Femur (tissue), 1 donor: ENCODE data around the gene UBE2R2.
"Not testable (repeated sequence)": the region's sequence is repeated elsewhere in the genome, so short reads cannot be mapped to it uniquely, and the experiment has no call there.

Source experiments
- DNase-seq: peaks from one replicate; pipeline ENCODE4 v3.0.0-alpha.2; 2017

Gene UBE2R2

DNA sequence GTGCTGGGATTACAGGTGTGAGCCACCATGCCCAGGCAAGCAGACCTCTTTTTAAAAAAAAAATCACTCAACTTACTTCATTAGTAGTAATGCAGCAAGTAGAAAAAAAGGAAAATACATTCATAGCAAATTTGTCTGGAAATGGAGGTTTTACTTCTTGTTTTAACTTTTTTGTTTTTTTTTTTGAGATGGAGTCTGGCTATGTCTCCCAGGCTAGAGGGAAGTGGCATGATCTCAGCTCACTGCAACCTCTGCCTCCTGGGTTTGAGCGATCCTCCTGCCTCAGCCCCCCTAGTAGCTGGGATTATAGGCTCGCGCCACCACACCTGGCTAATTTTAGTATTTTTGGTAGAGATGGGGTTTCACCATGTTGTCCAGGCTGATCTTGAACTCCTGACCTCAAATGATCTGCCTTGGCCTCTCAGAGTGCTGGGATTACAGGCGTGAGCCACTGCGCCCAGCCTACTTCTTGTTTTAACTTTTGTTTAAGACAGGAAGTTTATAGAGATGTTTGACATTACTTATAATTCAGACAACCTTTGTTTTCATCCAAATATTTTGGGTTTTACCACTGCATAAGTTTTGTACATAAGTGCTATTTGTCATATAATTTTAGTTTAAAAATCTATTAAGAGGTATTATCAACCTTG is 26.5 kb downstream of the UBE2R2 start:
- no peak for DNase-seq

DNA sequence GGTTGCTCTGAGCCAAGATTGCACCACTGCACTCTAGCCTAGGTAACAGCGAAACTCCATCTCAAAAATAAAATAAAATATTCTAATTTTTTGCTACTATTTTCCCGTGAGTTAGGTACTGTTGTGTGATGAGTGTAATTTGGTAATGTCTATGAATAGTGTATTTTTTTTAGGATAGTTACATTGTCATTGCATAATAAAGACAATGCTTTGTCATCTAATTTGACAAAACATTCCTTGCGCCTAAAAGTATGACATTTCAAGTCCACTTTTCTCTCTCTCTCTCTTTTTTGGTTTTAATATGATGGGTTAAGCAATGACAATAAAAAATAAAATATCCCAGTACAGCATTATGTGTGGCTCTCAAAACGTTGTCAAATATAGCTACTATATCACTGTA is 29.3 kb downstream of the UBE2R2 start:
- no peak for DNase-seq

DNA sequence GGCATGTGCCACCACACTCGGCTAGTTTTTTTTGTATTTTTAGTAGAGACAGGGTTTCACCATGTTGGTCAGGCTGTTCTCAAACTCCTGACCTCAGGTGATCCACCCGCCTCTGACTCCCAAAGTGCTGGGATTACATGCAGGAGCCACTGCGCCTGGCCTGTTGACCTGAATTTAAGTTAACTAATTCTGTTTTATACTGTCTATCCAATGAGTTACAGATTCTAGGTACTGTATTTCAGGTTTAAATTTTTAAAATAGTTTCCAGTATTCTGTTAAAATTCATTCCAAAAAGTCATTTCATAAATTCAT is 30.9 kb downstream of the UBE2R2 start:
- DNase-seq = not testable (repeated sequence)

DNA sequence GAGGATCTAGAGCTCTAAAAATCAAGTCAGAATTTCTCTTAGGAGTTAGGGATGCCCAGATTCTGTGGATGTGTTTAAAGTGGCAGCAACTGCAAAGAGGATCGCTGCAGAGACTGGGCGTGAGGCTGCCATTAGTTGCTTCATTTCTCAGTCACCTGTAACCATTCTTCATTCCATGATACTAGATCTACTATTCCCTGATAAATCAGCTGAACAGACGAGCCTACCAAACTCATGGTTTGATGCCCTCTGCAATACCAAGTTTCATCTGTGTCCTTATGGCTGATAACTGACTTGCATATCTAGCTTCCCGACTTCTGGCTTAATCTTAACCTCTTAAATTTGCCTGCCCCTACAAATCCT is 33.3 kb downstream of the UBE2R2 start:
- no peak for DNase-seq

DNA sequence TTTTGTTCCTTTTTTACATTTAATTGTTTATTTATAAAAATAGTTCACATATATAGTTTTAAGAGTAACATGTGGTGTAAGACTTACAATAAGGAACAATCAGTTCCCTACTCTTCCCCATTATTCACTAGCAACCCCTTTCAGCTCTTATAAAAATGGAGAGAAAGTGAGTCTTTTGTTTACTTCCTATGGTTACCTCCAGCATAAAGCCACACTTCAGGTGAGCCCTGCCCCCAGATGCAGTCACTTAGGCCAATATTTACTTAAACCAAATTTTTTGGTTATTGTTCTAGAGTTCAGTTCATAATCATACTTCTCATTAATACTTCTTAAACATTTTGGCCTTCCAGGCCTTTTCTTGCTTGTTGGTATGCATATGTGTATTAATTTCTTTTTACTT is 33.7 kb downstream of the UBE2R2 start:
- no peak for DNase-seq

DNA sequence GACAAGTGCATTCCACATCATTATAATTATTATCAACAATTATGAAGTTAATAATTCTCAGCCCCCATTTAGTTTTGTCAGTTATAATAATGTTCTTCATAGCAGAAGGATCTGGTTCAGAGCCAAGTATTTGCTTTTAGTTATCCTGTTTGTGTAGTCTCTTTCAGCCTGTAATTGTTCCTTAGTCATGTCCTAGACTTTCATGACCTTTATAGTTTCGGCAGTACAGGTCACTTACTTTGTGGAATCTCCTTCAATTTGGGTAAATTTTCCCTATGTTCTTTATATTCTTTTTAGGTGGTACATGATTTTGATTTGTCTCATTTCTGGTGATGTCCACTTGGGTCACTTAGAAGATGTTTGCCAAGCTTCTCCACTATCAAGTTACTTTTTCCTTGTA is 34.3 kb downstream of the UBE2R2 start:
- no peak for DNase-seq

DNA sequence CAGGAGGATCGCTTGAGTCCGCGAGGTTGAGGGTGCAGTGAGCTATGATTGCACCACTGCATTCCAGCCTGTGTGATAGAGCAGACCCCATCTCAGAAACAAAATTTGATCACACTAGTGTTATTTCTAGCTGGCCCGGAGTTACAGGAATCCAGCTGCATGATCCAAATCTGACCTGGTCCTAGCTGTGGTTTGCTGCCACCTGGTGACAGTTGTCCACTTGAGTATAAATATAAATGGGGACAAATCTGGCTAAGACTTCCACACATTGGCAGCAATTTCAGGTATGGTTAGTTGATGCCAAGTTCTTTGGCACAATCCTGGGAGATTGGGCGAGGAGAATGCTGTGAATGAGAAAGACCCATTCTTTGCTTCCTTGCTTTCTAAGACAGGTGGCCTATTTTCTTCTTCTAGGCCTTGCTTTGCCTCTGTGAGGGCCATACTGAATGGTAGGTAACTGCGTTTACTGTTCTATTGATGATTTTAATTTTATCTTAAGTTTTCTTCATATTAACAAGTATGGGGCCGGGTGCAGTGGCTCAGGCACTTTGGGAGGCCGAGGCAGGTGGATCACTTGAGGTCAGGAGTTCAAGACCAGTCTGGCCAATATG is 35.4 kb downstream of the UBE2R2 start:
- peak; percentile 67 for DNase-seq

DNA sequence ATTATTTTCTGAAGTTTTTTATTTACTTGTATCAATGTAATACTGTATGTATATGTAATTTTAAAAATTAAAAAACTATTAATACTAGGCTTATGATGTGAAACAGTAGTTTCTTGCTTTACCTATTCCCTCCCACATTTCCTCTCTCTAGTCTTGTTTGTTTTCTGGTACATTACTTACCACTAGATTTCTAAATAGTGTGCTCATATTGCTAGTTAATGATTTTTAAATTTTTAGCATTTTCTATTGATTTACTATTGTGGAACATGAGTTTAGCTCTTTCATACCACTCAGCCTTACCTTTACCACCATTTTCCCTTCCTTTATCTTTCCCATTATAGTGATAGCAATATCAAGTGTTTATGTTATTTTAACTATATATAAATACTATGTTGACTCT is 39.3 kb downstream of the UBE2R2 start:
- DNase-seq = no peak

DNA sequence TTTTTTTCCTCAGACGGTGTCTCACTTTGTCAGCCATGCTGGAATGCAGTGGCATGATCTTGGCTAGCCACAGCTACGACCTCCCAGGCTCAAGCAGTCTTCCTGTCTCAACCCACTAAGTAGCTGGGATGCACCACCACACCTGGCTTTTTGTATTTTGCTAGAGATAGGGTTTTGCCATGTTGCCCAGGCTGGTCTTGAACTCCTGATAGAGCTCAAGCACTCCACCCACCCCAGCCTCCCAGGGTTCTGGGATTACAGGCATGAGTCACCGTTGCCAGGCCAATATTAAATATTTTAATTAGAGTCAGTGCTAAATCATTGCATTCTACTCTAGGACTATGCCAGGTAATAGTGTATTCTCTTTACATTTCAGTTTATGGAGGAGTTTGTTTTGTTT is 41.5 kb downstream of the UBE2R2 start:
- no peak for DNase-seq

DNA sequence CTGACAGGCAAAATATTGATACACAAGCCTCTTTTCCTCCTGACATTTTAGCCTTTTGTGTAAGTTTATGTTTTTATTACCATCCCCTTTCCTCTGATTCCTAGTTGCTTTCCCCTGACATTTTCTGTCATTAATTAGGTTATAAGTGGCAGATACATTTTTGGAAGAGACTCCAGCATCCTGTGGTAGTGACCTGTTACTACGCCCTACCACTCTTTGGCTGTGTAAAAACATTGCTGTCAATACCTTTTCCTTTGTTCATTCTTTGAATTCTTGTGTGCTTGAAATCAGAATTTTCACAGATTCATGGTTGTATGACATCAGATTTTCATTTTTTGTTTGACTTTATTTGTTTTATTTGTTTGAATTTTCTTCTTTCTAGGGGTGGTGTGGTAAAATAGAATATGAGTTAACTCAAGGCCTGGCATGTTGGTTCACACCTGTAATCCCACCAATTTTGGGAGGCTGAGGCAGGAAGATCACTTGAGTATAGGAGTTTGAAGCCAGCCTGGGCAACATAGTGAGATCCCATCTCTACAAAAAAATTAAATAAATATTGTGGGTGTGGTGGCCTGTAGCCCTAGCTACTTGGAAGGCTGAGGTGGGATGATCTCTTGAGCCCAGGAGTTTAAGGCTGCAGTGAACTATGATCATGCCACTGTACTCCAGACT is 43.4 kb downstream of the UBE2R2 start:
- DNase-seq = no peak

DNA sequence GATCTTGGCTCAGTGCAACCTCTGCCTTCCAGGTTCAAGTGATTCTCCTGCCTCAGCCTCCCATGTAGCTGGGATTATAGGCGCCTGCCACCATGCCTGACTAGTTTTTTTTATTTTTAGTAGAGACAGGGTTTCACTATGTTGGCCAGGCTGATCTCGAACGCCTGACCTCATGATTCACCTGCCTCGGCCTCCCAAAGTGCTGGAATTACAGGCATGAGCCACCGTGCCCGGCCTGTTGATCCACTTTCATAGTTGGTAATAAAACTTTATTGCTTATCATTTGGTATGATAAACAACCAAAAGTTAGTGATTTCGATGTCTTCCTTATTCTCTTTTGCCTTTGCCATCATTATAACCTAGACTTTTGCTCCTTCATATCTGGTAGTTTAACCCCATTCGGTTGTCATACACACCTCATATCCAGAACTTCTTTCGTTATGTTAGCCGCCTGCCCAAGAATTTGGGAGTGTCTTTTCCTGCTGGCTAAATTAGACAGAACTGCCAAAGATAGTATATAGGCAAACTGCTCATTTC is 45.0 kb downstream of the UBE2R2 start:
- no peak for DNase-seq

DNA sequence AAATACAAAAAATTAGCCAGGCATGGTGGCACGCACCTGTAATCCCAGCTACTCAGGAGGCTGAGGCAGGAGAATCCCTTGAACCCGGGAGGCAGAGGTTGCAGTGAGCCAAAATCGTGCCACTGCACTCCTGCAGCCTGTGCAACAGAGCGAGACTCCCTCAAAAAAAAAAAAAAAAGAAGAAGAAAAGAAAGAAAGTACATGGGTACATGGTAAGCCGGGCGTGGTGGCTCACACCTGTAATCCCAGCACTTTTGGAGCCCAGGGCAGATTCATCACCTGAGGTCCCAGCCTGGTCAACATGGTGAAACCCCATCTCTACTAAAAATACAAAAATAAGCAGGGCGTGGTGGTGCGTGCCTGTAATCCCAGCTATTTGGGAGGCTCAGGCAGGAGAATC is 46.1 kb downstream of the UBE2R2 start:
- not testable (repeated sequence) for DNase-seq

DNA sequence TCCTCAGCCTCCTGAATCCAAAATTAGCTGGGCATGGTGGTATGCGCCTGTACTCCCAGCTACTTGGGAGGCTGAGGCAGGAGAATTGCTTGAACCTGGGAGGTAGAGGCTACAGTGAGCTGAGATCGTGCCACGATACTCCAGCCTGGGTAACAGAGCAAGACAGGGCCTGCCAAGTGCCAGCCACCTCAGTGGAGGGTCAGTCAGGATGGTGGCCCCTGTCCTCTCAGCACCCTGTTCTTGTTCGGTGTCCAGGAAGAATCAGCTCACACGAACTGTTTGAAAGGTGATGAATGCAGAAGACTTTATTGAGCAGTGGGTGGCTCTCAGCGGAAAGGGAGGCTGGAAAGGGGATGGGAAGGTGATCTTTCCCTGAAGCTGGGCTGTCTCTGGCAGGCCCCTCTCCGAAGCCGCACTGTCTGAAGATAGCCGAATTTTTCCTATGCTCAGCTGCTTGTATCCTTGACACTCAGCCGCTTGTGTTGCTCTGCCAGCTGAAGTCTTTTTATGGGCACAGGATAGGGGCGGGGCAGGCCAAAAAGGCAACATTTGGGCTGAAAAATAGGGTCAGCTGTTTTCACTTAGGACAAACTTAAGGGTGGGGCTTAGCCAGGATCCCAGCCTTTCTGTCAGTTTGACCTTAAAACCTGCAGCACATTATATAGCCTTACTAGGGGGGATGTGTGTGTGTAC is 50.9 kb downstream of the UBE2R2 start:
- peak; percentile 66 for DNase-seq

DNA sequence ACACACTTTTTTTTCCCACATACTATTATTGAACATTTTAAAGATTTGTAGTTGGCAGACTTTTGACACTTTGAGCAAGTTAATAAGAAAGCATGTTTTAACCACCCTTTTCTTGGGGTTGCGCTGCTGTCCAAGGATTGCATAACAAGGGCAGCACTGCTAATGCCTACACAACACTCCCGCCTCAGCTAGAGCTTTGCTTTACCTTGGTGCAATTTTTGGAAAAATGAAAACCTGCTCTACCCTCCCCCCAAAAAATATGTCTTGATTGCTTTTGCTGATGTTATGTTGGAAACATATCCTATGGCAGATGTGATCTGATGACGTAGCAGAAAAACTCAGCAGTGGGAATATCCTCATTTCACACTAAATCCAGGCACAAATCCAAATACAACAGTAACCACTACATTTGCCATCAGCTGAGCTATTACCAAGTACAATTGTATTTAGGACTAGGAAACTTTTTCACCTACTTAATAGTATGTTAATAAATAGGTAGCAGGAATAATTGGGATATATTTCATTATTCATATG is 51.5 kb downstream of the UBE2R2 start:
- peak; percentile 38 for DNase-seq

DNA sequence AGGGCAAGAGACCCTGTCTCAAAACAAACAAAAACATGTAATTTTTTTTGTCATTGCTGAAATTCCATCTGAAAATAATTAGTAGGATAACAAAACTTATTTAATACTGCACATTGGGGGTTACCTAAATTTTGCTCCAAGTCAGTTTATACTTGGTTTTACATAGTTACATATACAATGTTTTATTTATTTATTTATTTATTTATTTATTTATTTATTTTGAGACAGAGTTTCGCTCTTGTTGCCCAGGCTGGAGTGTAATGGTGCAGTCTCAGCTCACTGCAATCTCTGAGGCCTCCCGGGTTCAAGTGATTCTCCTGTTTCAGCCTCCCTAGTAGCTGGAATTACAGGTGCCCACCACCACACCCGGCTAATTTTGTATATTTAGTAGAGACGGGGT is 52.3 kb downstream of the UBE2R2 start:
- not testable (repeated sequence) for DNase-seq

DNA sequence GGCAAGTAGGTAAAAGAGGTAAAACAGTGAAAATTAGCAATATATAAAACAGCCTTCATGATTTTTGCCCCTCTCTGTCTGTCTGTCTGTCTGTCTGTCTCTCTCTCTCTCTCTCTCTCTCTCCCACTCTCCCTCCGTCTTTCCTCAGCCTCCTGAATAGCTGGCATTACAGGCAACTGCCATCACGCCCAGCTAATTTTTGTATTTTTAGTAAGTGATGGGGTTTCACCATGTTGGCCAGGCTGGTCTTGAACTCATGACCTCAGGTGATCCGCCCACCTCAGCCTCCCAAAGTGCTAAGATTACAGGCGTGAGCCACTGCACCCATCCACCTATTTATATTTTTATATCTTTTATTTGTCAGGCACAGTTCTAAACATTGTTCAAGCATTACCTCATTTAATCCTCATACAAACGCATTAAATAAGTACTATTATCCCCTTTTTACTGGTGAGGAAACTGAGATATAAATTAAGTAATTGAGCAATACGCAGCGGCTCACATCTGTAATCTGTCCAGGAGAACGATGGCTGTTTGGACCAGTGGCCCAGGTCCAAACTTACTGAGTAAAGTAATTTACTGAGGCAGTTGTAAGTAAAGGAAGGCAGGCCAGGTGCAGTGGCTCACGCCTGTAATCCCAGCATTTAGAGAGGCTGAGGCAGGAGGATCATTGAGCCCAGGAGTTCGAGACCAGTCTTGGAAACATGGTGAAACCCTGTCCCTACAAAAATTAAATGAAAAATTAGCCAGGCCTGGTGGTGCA is 60.9 kb downstream of the UBE2R2 start:
- DNase-seq = no peak

DNA sequence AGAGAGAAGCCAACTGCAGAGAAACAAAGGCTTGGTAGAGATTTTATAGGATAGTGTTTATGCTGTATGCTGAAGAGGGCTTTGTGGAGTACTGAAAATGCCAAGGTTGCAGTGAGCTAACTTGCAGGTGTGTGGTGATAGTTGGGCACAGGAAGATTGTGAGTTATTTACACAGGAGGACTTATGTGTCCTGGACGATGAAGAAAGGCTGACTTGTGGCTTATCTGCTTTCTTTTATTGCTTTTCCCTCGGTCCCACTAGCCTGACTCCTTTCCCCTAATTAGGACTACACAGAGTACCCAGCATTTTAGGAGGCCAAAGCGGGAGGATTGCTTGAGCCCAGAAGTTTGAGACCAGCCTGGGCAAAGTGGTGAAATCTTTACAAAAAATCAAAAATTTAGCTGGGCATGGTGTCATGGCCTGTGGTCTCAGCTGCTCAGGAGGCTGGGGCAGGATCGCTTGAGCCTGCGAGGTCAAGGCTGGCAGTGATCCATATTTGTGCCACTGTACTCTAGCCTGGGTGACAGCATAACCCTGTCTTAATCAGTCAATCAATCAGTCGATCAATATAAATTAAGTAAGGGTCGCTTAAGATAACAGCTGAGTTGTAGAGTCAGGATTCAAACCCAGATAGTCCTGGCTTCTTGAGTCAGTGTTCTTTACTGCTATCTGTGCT is 61.9 kb downstream of the UBE2R2 start:
- no peak for DNase-seq

DNA sequence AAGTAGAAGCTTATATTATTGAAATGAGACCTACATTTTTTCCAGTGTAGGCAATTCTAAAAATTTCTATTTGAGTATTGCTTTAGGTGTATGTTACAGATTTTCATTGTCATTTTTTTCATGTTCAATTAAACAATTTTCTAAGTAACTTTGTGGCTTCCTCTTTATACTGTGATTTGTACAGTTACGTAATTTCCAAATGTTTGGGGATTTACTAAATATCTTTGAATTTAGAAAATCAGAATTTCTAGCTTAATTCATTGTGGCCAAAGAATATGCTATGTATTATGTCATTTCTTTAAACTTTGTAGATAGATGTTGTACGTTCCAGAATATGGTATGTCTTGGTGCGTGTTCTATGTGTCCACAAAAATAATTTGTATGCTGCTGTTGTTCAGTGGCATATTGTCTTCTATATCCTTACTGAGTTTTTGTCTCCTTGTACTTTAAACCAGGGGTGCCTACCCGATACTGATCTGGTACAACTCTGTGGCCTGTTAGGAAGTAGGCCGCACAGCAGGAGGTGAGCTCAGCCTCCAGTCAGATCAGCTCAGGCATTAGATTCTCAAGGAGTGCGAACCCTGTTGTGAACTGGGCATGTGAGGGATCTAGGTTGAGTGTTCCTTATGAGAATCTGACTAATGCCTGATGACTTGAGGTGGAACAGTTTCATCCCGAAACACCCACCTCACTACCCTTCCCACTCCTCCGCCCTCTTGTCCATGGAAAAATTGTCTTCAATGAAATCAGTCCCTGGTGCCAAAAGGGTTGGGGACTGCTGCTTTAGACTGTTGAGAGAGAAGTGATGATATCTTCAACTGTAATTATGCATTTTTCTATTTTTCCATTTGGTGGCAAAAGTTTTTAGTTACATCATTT is 63.5 kb downstream of the UBE2R2 start:
- no peak for DNase-seq

DNA sequence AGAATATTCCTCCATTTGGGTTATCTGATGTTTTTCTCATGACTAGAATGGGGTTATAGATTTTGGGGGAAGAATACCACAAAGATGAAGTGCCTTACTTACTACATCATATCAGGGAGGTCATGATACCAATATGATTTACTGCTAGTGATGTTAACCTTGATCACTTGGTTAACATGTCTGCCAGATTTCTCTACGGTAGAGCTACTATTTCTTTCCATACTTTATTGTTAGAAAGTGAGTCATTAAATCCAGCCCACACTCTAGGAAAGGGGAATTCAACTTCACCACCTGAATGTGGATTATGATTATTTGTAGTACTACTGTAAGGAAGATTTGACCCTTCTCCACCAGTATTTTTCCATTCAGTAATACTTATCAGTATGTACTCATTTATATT is 64.7 kb downstream of the UBE2R2 start:
- no peak for DNase-seq

DNA sequence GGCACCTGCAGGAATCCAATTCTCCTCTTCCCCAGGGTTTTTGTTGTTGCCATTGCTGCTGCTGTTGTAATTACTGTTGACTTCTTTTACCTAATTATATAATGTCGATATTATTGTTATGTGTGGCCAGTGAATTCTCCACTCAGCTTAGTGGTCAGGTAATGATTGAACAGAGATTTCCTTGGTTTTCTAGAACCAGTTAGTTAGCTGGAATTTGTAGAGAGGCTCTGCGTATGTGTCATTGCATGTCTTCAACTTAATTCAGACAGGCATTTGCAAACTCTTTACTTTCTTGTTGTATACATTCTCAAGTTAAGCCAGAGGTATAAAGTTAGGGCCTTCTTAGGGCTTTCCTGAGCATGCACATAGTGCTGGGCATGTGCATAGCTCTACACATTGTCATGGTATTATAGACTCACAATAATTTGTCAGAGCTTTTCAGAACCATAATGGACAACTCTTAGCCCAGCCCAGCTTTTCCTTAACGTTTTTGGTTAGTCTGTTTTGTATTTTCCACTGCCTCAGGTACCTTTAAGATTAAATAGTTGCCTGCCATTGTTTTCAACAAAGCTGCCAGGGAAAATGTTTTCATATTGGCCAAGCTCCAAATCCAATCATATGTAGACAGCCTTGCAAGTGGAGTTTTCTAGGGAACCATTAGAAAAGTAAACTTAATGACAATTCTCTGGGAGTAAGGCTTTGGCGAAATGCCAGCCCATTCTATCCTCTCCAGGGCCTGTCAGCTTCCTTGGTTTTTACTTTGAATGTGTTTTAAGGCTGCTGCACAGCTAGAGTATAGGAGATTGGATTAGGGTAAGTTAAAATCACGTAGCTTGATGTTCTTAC is 68.1 kb downstream of the UBE2R2 start:
- peak; percentile 56 for DNase-seq
